ENCODE results near the gene TLK1. TPM values are rescaled to one million over a fixed set of nuclear protein-coding genes. Genes with fewer than 3 reads are reported as not detected.

TLK1 gene
- total RNA-seq, 4 donors from 2014 or later, result 32.2 to 64.3 (median 45.4) TPM

- WGBS, 2 donors (ENCODE audit: low coverage in 1 of 2), result 56 to 57% methylated on average over 8 to 13 of the region's 13 CpGs
- Histone ChIP-seq H3K9me3 (no peaks in the 10 kb centered on the region), H3K4me3 (no peak overlapping the region), H3K36me3 (no peaks in the 10 kb centered on the region), H3K27me3 (no peaks in the 10 kb centered on the region), H3K4me1 (peaks cover 0 to 49% (median 0%) of the 10 kb centered on the region in 3 donors), H3K27ac (no peak overlapping the region)
- ATAC-seq, result no peak
- TF ChIP-seq EP300 (IDR thresholded peaks at IDR 0.05) (no peak), CTCF (IDR thresholded peaks at IDR 0.05) (peak in 2 of 4 experiments; percentile 11 to 46)
Measured at GRCh38 chr2:171086352-171087290, 74.1 kb downstream of the TLK1 start.

DNA sequence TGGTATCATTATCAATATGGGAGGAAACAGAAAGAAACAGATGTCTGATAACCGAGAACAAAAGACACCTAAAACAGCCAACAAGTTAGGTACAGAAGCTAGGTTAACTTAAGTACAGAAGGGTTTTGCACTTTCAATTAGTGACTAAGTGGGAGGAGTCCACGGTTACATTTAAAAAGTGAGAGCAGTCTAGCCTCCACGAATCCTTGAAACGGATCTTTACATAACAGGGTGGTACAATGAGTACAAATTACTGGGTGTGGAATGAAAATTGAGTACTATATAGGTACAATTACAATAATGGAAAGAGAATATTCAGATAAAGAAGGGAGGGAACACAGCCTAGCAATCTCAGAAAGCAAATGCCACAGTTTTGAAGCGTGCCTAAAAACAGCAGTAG is 76.6 kb downstream of the TLK1 start:
- no peak for ATAC-seq
- 61 to 80% methylated on average over 3 to 5 of the region's 5 CpGs for WGBS, 2 donors (ENCODE audit: low coverage in 1 of 2)
- Histone ChIP-seq H3K4me3 (no peak overlapping the region), H3K36me3 (peaks cover 0 to 5% of the 10 kb centered on the region in 2 donors), H3K27me3 (no peaks in the 10 kb centered on the region), H3K9me3 (no peaks in the 10 kb centered on the region), H3K4me1 (peaks cover 0 to 46% (median 0%) of the 10 kb centered on the region in 3 donors), H3K27ac (no peak overlapping the region)
- TF ChIP-seq POLR2AphosphoS5 (IDR thresholded peaks at IDR 0.05) (no peak), POLR2A (IDR thresholded peaks at IDR 0.05) (no peak), CTCF (IDR thresholded peaks at IDR 0.05) (no peak), EP300 (IDR thresholded peaks at IDR 0.05) (no peak)

GRCh38 chr2:171083451-171083850 is 77.2 kb downstream of the TLK1 start:
- WGBS, 2 donors (ENCODE audit: low coverage in 1 of 2), result 50 to 85% methylated on average over 1 to 2 of the region's 2 CpGs
- Histone ChIP-seq H3K27ac (no peak overlapping the region), H3K4me1 (peaks cover 0 to 50% (median 0%) of the 10 kb centered on the region in 3 donors), H3K36me3 (peaks cover 0 to 5% of the 10 kb centered on the region in 2 donors), H3K27me3 (no peaks in the 10 kb centered on the region), H3K4me3 (no peak overlapping the region), H3K9me3 (no peaks in the 10 kb centered on the region)
- TF ChIP-seq CTCF (IDR thresholded peaks at IDR 0.05) (no peak), POLR2A (IDR thresholded peaks at IDR 0.05) (no peak), EP300 (IDR thresholded peaks at IDR 0.05) (no peak), POLR2AphosphoS5 (IDR thresholded peaks at IDR 0.05) (no peak)
- ATAC-seq, result no peak

- Histone ChIP-seq H3K4me3 (no peak overlapping the region), H3K27me3 (no peaks in the 10 kb centered on the region), H3K4me1 (peaks cover 0 to 44% (median 0%) of the 10 kb centered on the region in 3 donors), H3K27ac (no peak overlapping the region), H3K9me3 (no peaks in the 10 kb centered on the region), H3K36me3 (peaks cover 0 to 11% of the 10 kb centered on the region in 2 donors)
- TF ChIP-seq POLR2A (IDR thresholded peaks at IDR 0.05), result no peak
- TF ChIP-seq EP300 (IDR thresholded peaks at IDR 0.05), result no peak
- no peak for TF ChIP-seq POLR2AphosphoS5 (IDR thresholded peaks at IDR 0.05)
- TF ChIP-seq CTCF (IDR thresholded peaks at IDR 0.05), result no peak
- no peak for ATAC-seq
- 90 to 97% methylated on average over 2 to 3 of the region's 3 CpGs for WGBS, 2 donors (ENCODE audit: low coverage in 1 of 2)
Measured at GRCh38 chr2:171081649-171082111, 79.0 kb downstream of the TLK1 start.
